PFSK-1 (cell line): ENCODE data around the gene PASK.

Experiments used
- FOXP2 ChIP-seq: optimal IDR thresholded peaks from 2 replicates; pipeline ENCODE3; 2011; ENCODE audit warnings: borderline replicate concordance, control low read depth, inconsistent platforms; ENCODE audit not compliant: insufficient read depth; ENCODE audit errors: extremely low read length, extremely low read depth
- POLR2AphosphoS5 ChIP-seq: IDR thresholded peaks from 2 replicates; pipeline ENCODE4 v1.6.1; 2012; ENCODE audit warnings: low read depth, mild to moderate bottlenecking, control low read depth, low read length, moderate library complexity
- REST ChIP-seq, 2 experiments: IDR thresholded peaks; 2 replicates each; pipeline versions ENCODE4 v1.6.1 to v1.8.0; 2011 to 2012; ENCODE audit warnings: low read depth in 2 of 2, low read length in 2 of 2, control low read depth in 1 of 2, inconsistent platforms in 1 of 2, mild to moderate bottlenecking in 1 of 2, moderate library complexity in 1 of 2; ENCODE audit not compliant: insufficient read depth in 1 of 2
- SIN3A ChIP-seq: IDR thresholded peaks from 2 replicates; pipeline ENCODE4 v1.6.1; 2012; ENCODE audit warnings: mild to moderate bottlenecking, low read length, moderate library complexity, borderline replicate concordance; ENCODE audit not compliant: insufficient read depth
- TAF1 ChIP-seq: IDR thresholded peaks from 2 replicates; pipeline ENCODE4 v1.6.1; 2012; ENCODE audit warnings: low read length, control low read depth, borderline replicate concordance; ENCODE audit not compliant: insufficient read depth

GRCh38 chr2:241064802-241065354 lies 84.4 kb downstream of the PASK start:
- TF ChIP-seq SIN3A (no peak), POLR2AphosphoS5 (no peak), FOXP2 (no peak), REST (IDR thresholded peaks at IDR 0.05; ENCODE audit: insufficient read depth in 1 of 2, low read depth in 2 of 2, low read length in 2 of 2) (no peak), TAF1 (no peak)
